HG03575 (cell line): ENCODE measurements around the gene GDI1.

Source experiments
- ATAC-seq: cut with Tn5 transposase; IDR thresholded peaks from one replicate; pipeline ENCODE4 v1.9.1; 2021; ENCODE audit not compliant: unreplicated experiment, insufficient number of reproducible peaks, low FRiP score; ENCODE audit errors: extremely low read depth

GDI1 gene

GRCh38 chrX:154404625-154405192 is 32.2 kb upstream of the GDI1 start:
- ATAC-seq, result no peak

GRCh38 chrX:154408659-154409221 is 28.2 kb upstream of the GDI1 start:
- ATAC-seq, result no peak

- ATAC-seq, result no peak
These were observed 27.6 kb upstream of the GDI1 start, which contains the start of gene DNASE1L1 for GRCh38 chrX:154409222-154409871. Gene DNASE1L1, minus strand, starts transcription at chrX:154409254. Its CDS starts 3,686 bp downstream, at chrX:154405568.

GRCh38 chrX:154411981-154412340 is 25.0 kb upstream of the GDI1 start:
- ATAC-seq, result no peak

- ATAC-seq, result no peak
These were observed 24.5 kb upstream of the GDI1 start for GRCh38 chrX:154412468-154412867.

GRCh38 chrX:154413142-154413541 is 23.8 kb upstream of the GDI1 start:
- no peak for ATAC-seq

- no peak for ATAC-seq
These were observed 19.8 kb upstream of the GDI1 start for GRCh38 chrX:154417157-154417556.

- ATAC-seq, result no peak
These were observed 17.8 kb upstream of the GDI1 start for GRCh38 chrX:154419189-154419588.

- no peak for ATAC-seq
These were observed 17.1 kb upstream of the GDI1 start for GRCh38 chrX:154419688-154420401.

- no peak for ATAC-seq
These were observed 16.6 kb upstream of the GDI1 start for GRCh38 chrX:154420402-154420756.

- ATAC-seq, result no peak
These were observed 9.8 kb upstream of the GDI1 start for GRCh38 chrX:154426916-154427770.

- peak; percentile 58 for ATAC-seq
These were observed 8.5 kb upstream of the GDI1 start, which contains the start of gene ATP6AP1 for GRCh38 chrX:154428176-154429171. Gene ATP6AP1, plus strand, starts transcription at chrX:154428677. Its CDS starts 16 bp downstream, at chrX:154428693.

- no peak for ATAC-seq
These were observed 7.2 kb upstream of the GDI1 start for GRCh38 chrX:154429711-154430110.

- no peak for ATAC-seq
These were observed 6.5 kb upstream of the GDI1 start for GRCh38 chrX:154430479-154430878.

- no peak for ATAC-seq
These were observed 6.0 kb upstream of the GDI1 start for GRCh38 chrX:154430916-154431315.

- no peak for ATAC-seq
These were observed 5.6 kb upstream of the GDI1 start for GRCh38 chrX:154431341-154431740.

GRCh38 chrX:154432210-154432609 is 4.7 kb upstream of the GDI1 start:
- ATAC-seq, result no peak

GRCh38 chrX:154433605-154434004 is 3.3 kb upstream of the GDI1 start:
- ATAC-seq, result no peak
